ENCODE results near the gene VIPR2.

DNA sequence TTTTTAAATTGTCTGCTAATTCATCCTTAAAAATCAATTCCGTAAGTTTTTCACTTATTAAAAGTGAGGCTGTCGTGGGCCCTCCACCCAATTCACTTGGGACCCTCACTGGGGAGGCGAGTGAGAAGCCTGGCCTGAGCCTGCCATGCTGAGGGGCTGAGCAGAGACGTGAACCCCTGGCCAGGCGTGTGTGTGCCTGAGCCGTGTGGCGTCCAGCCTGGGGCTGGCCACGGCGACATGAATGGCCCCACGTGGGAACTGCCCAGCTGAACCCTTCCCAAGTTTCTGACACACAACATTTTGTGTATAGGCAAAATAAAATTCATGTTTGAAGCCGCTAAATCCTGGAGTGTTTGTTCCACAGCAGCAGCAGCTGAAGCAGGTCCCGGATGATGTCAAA is 13.0 kb upstream of the VIPR2 start:
- no peak for TF ChIP-seq RFX5 (IDR thresholded peaks at IDR 0.05; ENCODE audit: low read depth, low read length)
- TF ChIP-seq ZBTB7B (CRISPR knock-in tag; IDR thresholded peaks at IDR 0.05): no peak
- TF ChIP-seq CREM (IDR thresholded peaks at IDR 0.05): no peak
- no peak for TF ChIP-seq CREM (CRISPR knock-in tag; IDR thresholded peaks at IDR 0.05)
- no peak for TF ChIP-seq TMF1 (CRISPR knock-in tag; IDR thresholded peaks at IDR 0.05; ENCODE audit: low read depth)
- TF ChIP-seq, protein P1, sequence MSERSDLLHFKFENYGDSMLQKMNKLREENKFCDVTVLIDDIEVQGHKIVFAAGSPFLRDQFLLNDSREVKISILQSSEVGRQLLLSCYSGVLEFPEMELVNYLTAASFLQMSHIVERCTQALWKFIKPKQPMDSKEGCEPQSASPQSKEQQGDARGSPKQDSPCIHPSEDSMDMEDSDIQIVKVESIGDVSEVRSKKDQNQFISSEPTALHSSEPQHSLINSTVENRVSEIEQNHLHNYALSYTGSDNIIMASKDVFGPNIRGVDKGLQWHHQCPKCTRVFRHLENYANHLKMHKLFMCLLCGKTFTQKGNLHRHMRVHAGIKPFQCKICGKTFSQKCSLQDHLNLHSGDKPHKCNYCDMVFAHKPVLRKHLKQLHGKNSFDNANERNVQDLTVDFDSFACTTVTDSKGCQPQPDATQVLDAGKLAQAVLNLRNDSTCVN (CRISPR knock-in tag; IDR thresholded peaks at IDR 0.05; ENCODE audit: borderline replicate concordance): no peak
- TF ChIP-seq, protein P2, sequence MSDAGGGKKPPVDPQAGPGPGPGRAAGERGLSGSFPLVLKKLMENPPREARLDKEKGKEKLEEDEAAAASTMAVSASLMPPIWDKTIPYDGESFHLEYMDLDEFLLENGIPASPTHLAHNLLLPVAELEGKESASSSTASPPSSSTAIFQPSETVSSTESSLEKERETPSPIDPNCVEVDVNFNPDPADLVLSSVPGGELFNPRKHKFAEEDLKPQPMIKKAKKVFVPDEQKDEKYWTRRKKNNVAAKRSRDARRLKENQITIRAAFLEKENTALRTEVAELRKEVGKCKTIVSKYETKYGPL (CRISPR knock-in tag; IDR thresholded peaks at IDR 0.05): no peak
- no peak for TF ChIP-seq STAT5B (CRISPR knock-in tag; IDR thresholded peaks at IDR 0.05)
- TF ChIP-seq, protein P3, sequence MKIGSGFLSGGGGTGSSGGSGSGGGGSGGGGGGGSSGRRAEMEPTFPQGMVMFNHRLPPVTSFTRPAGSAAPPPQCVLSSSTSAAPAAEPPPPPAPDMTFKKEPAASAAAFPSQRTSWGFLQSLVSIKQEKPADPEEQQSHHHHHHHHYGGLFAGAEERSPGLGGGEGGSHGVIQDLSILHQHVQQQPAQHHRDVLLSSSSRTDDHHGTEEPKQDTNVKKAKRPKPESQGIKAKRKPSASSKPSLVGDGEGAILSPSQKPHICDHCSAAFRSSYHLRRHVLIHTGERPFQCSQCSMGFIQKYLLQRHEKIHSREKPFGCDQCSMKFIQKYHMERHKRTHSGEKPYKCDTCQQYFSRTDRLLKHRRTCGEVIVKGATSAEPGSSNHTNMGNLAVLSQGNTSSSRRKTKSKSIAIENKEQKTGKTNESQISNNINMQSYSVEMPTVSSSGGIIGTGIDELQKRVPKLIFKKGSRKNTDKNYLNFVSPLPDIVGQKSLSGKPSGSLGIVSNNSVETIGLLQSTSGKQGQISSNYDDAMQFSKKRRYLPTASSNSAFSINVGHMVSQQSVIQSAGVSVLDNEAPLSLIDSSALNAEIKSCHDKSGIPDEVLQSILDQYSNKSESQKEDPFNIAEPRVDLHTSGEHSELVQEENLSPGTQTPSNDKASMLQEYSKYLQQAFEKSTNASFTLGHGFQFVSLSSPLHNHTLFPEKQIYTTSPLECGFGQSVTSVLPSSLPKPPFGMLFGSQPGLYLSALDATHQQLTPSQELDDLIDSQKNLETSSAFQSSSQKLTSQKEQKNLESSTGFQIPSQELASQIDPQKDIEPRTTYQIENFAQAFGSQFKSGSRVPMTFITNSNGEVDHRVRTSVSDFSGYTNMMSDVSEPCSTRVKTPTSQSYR (CRISPR knock-in tag; IDR thresholded peaks at IDR 0.05; ENCODE audit: borderline replicate concordance): no peak
- TF ChIP-seq HDAC2 (CRISPR knock-in tag; IDR thresholded peaks at IDR 0.05): no peak
- TF ChIP-seq ZBTB42 (CRISPR knock-in tag; IDR thresholded peaks at IDR 0.05): no peak
